Astrocyte of the hippocampus (primary cell): ENCODE measurements around the gene PAK4.
"Not testable (repeated sequence)": the region's sequence is repeated elsewhere in the genome, so short reads cannot be mapped to it uniquely, and the experiment has no call there.

Experiments
- DNase-seq: peaks from one replicate; pipeline ENCODE4 v3.0.0; 2011; ENCODE audit warnings: low read depth, low spot score

Gene PAK4

GRCh38 chr19:39206122-39206521, 80.5 kb downstream of the PAK4 start:
- no peak for DNase-seq

GRCh38 chr19:39207293-39207836, 81.8 kb downstream of the PAK4 start:
- DNase-seq, result no peak

GRCh38 chr19:39208175-39208795, 82.7 kb downstream of the PAK4 start:
- no peak for DNase-seq

- no peak for DNase-seq
These were observed 83.6 kb downstream of the PAK4 start for GRCh38 chr19:39209196-39209595.

GRCh38 chr19:39211731-39212374, 86.3 kb downstream of the PAK4 start:
- no peak for DNase-seq

GRCh38 chr19:39212375-39212742, 86.8 kb downstream of the PAK4 start:
- DNase-seq, result no peak

GRCh38 chr19:39215323-39215722, 89.7 kb downstream of the PAK4 start:
- not testable (repeated sequence) for DNase-seq

- no peak for DNase-seq
These were observed 91.5 kb downstream of the PAK4 start for GRCh38 chr19:39217094-39217493.

GRCh38 chr19:39218230-39219007, 92.8 kb downstream of the PAK4 start:
- DNase-seq, result no peak

GRCh38 chr19:39219108-39219507, 93.5 kb downstream of the PAK4 start:
- DNase-seq, result not testable (repeated sequence)

- peak; percentile 65 for DNase-seq
These were observed 98.2 kb downstream of the PAK4 start for GRCh38 chr19:39223703-39224279.

- no peak for DNase-seq
These were observed 99.3 kb downstream of the PAK4 start for GRCh38 chr19:39224910-39225309.
